Uterus (tissue), 2 donors: Measurements from ENCODE around the gene TCEANC.

ENCODE experiments used
- POLR2A ChIP-seq, 2 donors: fragments of 450-650 bp; IDR thresholded peaks; one replicate each; pipeline ENCODE4 v1.6.1; 2016; ENCODE audit warnings: antibody characterized with exemption in 2 of 2, mild to moderate bottlenecking in 1 of 2, moderate library complexity in 1 of 2
- TF ChIP-seq, protein P1 (sequence below), 4 experiments: fragments of 200-600 bp in 2 of 4; fragments of 450-650 bp in 2 of 4; sonication (generic) in 2 of 4; IDR thresholded peaks; one replicate each; pipeline ENCODE4 v1.5.1; 2016 to 2019; ENCODE audit warnings: antibody characterized with exemption in 4 of 4, mild to moderate bottlenecking in 2 of 4, moderate library complexity in 1 of 4

DNA sequence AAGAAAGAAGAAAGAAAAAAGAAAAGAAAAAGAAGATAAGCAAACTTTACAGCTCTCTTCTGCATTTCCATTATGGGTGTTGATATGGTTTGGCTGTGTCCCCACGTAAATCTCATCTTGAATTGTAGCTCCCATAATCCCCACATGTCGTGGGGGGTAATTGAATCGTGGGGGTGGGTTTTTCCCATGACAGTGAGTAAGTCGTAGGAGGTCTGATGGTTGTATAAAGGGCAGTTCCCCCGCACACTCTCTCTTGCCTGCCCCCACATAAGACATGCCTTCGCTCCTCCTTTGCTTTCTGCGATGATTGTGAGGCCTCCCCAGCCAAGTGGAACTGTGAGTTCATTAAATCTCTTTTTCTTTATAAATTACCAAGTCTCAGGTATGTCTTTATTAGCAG is 28.7 kb downstream of the TCEANC start:
- TF ChIP-seq, protein P1, sequence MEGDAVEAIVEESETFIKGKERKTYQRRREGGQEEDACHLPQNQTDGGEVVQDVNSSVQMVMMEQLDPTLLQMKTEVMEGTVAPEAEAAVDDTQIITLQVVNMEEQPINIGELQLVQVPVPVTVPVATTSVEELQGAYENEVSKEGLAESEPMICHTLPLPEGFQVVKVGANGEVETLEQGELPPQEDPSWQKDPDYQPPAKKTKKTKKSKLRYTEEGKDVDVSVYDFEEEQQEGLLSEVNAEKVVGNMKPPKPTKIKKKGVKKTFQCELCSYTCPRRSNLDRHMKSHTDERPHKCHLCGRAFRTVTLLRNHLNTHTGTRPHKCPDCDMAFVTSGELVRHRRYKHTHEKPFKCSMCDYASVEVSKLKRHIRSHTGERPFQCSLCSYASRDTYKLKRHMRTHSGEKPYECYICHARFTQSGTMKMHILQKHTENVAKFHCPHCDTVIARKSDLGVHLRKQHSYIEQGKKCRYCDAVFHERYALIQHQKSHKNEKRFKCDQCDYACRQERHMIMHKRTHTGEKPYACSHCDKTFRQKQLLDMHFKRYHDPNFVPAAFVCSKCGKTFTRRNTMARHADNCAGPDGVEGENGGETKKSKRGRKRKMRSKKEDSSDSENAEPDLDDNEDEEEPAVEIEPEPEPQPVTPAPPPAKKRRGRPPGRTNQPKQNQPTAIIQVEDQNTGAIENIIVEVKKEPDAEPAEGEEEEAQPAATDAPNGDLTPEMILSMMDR (IDR thresholded peaks at IDR 0.05), result no peak
- TF ChIP-seq POLR2A (IDR thresholded peaks at IDR 0.05), result no peak
